ENCODE measurements around the gene ANK2. TPM values are rescaled to one million over a fixed set of nuclear protein-coding genes. Genes with fewer than 3 reads are reported as not detected.

ANK2 gene
- total RNA-seq, 1 donor, result 79.6 TPM

DNA sequence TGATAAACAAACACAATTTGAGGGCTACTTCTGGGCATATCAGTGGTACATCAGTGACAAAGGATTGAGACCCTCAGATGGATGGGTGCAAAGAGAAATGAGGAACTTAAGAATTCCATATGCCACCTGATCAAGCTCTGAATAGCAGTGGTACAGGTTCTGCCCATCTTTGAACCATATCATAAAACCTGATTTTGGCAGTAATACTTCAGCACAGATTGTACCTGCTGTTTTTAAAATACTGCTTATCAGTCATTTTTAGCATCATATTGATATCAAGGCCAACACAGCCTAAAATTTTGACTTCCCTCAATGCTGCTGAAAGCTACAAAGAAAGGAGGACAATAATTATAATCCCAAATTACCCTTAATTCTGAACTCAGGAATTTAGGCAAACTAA, 41.5 kb downstream of the ANK2 start:
- Histone ChIP-seq H3K4me2 (ENCODE audit: insufficient read depth, low read length) (no peak overlapping the region), H3K4me1 (ENCODE audit: insufficient read depth, low read length) (no peaks in the 10 kb centered on the region), H4K20me1 (ENCODE audit: insufficient read depth, low read length) (no peaks in the 10 kb centered on the region), H3K27ac (ENCODE audit: low read depth, low read length) (no peak overlapping the region), H3K9me3 (ENCODE audit: low read depth, low read length) (no peaks in the 10 kb centered on the region), H3K36me3 (ENCODE audit: insufficient read depth, low read length) (no peaks in the 10 kb centered on the region), H3K79me2 (ENCODE audit: insufficient read depth, low read length) (no peaks in the 10 kb centered on the region), H2AFZ (ENCODE audit: low read length) (no peak overlapping the region), H3K27me3 (ENCODE audit: insufficient read depth, low read length) (no peaks in the 10 kb centered on the region), H3K4me3 (ENCODE audit: insufficient read depth, low read length) (no peak overlapping the region)
- no peak for DNase-seq (ENCODE audit: insufficient read length, low spot score, missing footprints)
- TF ChIP-seq, protein P1, sequence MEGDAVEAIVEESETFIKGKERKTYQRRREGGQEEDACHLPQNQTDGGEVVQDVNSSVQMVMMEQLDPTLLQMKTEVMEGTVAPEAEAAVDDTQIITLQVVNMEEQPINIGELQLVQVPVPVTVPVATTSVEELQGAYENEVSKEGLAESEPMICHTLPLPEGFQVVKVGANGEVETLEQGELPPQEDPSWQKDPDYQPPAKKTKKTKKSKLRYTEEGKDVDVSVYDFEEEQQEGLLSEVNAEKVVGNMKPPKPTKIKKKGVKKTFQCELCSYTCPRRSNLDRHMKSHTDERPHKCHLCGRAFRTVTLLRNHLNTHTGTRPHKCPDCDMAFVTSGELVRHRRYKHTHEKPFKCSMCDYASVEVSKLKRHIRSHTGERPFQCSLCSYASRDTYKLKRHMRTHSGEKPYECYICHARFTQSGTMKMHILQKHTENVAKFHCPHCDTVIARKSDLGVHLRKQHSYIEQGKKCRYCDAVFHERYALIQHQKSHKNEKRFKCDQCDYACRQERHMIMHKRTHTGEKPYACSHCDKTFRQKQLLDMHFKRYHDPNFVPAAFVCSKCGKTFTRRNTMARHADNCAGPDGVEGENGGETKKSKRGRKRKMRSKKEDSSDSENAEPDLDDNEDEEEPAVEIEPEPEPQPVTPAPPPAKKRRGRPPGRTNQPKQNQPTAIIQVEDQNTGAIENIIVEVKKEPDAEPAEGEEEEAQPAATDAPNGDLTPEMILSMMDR (IDR thresholded peaks at IDR 0.05; ENCODE audit: extremely low read depth, low read depth, low read length), result no peak

DNA sequence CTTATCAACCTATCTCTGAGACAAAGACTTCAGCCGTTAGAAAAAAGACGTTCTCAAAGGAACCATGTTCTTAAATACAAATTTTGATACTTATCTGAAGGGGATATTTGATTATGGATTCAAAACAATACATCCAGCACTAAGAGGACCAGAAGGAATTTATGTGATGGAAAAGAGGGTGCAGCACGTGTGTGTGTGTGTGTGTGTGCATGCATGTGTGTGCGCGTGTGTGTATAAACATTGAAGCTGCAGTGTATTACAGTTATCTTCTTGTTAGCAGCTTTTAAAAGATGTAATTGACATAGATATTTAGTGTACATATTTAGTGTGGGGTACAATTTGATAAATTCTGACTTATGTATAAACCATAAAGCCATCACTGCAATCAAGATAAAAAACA, 44.9 kb downstream of the ANK2 start:
- Histone ChIP-seq H3K9me3 (ENCODE audit: low read depth, low read length) (no peaks in the 10 kb centered on the region), H3K79me2 (ENCODE audit: insufficient read depth, low read length) (no peaks in the 10 kb centered on the region), H2AFZ (ENCODE audit: low read length) (no peak overlapping the region), H4K20me1 (ENCODE audit: insufficient read depth, low read length) (no peaks in the 10 kb centered on the region), H3K4me2 (ENCODE audit: insufficient read depth, low read length) (no peak overlapping the region), H3K36me3 (ENCODE audit: insufficient read depth, low read length) (no peaks in the 10 kb centered on the region), H3K4me1 (ENCODE audit: insufficient read depth, low read length) (no peaks in the 10 kb centered on the region), H3K4me3 (ENCODE audit: insufficient read depth, low read length) (no peak overlapping the region), H3K27ac (ENCODE audit: low read depth, low read length) (no peak overlapping the region), H3K27me3 (ENCODE audit: insufficient read depth, low read length) (no peaks in the 10 kb centered on the region)
- DNase-seq (ENCODE audit: insufficient read length, low spot score, missing footprints), result no peak
- TF ChIP-seq, protein P1 (IDR thresholded peaks at IDR 0.05; ENCODE audit: extremely low read depth, low read depth, low read length), result no peak

GRCh38 chr4:113094802-113095201, 45.3 kb downstream of the ANK2 start:
- Histone ChIP-seq H3K27me3 (ENCODE audit: insufficient read depth, low read length) (no peaks in the 10 kb centered on the region), H3K36me3 (ENCODE audit: insufficient read depth, low read length) (no peaks in the 10 kb centered on the region), H3K4me1 (ENCODE audit: insufficient read depth, low read length) (no peaks in the 10 kb centered on the region), H3K27ac (ENCODE audit: low read depth, low read length) (no peak overlapping the region), H3K4me3 (ENCODE audit: insufficient read depth, low read length) (no peak overlapping the region), H4K20me1 (ENCODE audit: insufficient read depth, low read length) (no peaks in the 10 kb centered on the region), H3K79me2 (ENCODE audit: insufficient read depth, low read length) (no peaks in the 10 kb centered on the region), H3K9me3 (ENCODE audit: low read depth, low read length) (no peaks in the 10 kb centered on the region), H2AFZ (ENCODE audit: low read length) (no peak overlapping the region), H3K4me2 (ENCODE audit: insufficient read depth, low read length) (no peak overlapping the region)
- no peak for DNase-seq (ENCODE audit: insufficient read length, low spot score, missing footprints)
- TF ChIP-seq, protein P1 (IDR thresholded peaks at IDR 0.05; ENCODE audit: extremely low read depth, low read depth, low read length), result peak; percentile 74

- Histone ChIP-seq H3K4me3 (ENCODE audit: insufficient read depth, low read length) (no peak overlapping the region), H3K36me3 (ENCODE audit: insufficient read depth, low read length) (no peaks in the 10 kb centered on the region), H3K27ac (ENCODE audit: low read depth, low read length) (no peak overlapping the region), H3K27me3 (ENCODE audit: insufficient read depth, low read length) (no peaks in the 10 kb centered on the region), H3K9me3 (ENCODE audit: low read depth, low read length) (no peaks in the 10 kb centered on the region), H4K20me1 (ENCODE audit: insufficient read depth, low read length) (no peaks in the 10 kb centered on the region), H3K79me2 (ENCODE audit: insufficient read depth, low read length) (no peaks in the 10 kb centered on the region), H3K4me1 (ENCODE audit: insufficient read depth, low read length) (peaks cover 4% of the 10 kb centered on the region), H2AFZ (ENCODE audit: low read length) (no peak overlapping the region), H3K4me2 (ENCODE audit: insufficient read depth, low read length) (no peak overlapping the region)
- TF ChIP-seq, protein P1 (IDR thresholded peaks at IDR 0.05; ENCODE audit: extremely low read depth, low read depth, low read length), result no peak
- DNase-seq (ENCODE audit: insufficient read length, low spot score, missing footprints), result no peak
Measured at GRCh38 chr4:113101669-113102068, 52.2 kb downstream of the ANK2 start.
